ENCODE data around the gene CHRDL2.

GRCh38 chr11:74680703-74681531 is 50.3 kb downstream of the CHRDL2 start:
- TF ChIP-seq ZNF274 (IDR thresholded peaks at IDR 0.05; ENCODE audit: low read depth, low read length) (no peak), YY1 (IDR thresholded peaks at IDR 0.05; ENCODE audit: insufficient read depth, insufficient read length) (no peak), SUZ12 (IDR thresholded peaks at IDR 0.05; ENCODE audit: extremely low read depth, insufficient read depth, insufficient read length) (no peak)

All from NT2/D1 (cell line).